Fibroblast of lung (primary cell): ENCODE results near the gene CD300LB. TPM values are rescaled to one million over a fixed set of nuclear protein-coding genes. Genes with fewer than 3 reads are reported as not detected.

Experiments used
- DNase-seq, 2 donors: peaks; one replicate each; pipeline versions ENCODE4 v3.0.0 to v3.0.0-alpha.2; 2010; ENCODE audit warnings: low read depth in 2 of 2
- H2AFZ ChIP-seq: 2 replicates; pipeline ENCODE4 v1.5.1; 2012; ENCODE audit warnings: low read length, control low read depth, inconsistent platforms
- H3K27ac ChIP-seq: 2 replicates; pipeline ENCODE4 v1.5.1; 2011; ENCODE audit warnings: low read length, control low read depth; ENCODE audit not compliant: insufficient read depth
- H3K27me3 ChIP-seq: 2 replicates; pipeline ENCODE4 v1.5.1; 2011; ENCODE audit warnings: mild to moderate bottlenecking, low read length; ENCODE audit not compliant: control insufficient read depth, insufficient read depth
- H3K36me3 ChIP-seq: 2 replicates; pipeline ENCODE4 v1.5.1; 2011; ENCODE audit warnings: low read length; ENCODE audit not compliant: control insufficient read depth, insufficient read depth
- H3K4me1 ChIP-seq: 2 replicates; pipeline ENCODE4 v1.5.1; 2011; ENCODE audit warnings: low read length; ENCODE audit not compliant: control insufficient read depth, insufficient read depth; ENCODE audit errors: extremely low read depth
- H3K4me2 ChIP-seq: 2 replicates; pipeline ENCODE4 v1.5.1; 2011; ENCODE audit warnings: low read length, control low read depth; ENCODE audit not compliant: insufficient read depth; ENCODE audit errors: extremely low read depth
- H3K4me3 ChIP-seq, 4 experiments: fragments of 200-600 bp in 1 of 4; sonication (generic) in 1 of 4; replicated peaks in 1 of 4; 2 replicates each; pipeline ENCODE4 v1.5.1; 2011 to 2016; ENCODE audit warnings: low read length in 4 of 4, low read depth in 3 of 4, mild to moderate bottlenecking in 3 of 4, control low read depth in 2 of 4, inconsistent platforms in 1 of 4, mixed read lengths in 1 of 4; ENCODE audit not compliant: insufficient read depth in 1 of 4; ENCODE audit errors: control extremely low read depth in 1 of 4
- H3K79me2 ChIP-seq: 2 replicates; pipeline ENCODE4 v1.5.1; 2012; ENCODE audit warnings: mild to moderate bottlenecking, low read length, inconsistent platforms; ENCODE audit not compliant: control insufficient read depth, insufficient read depth
- H3K9ac ChIP-seq: 2 replicates; pipeline ENCODE4 v1.5.1; 2011; ENCODE audit warnings: mild to moderate bottlenecking, low read length, control low read depth; ENCODE audit not compliant: insufficient read depth
- H3K9me3 ChIP-seq: 2 replicates; pipeline ENCODE4 v1.5.1; 2012; ENCODE audit warnings: low read depth, low read length; ENCODE audit not compliant: control insufficient read depth, insufficient read depth
- H4K20me1 ChIP-seq: 2 replicates; pipeline ENCODE4 v1.5.1; 2011; ENCODE audit warnings: low read length; ENCODE audit not compliant: control insufficient read depth, insufficient read depth; ENCODE audit errors: extremely low read depth
- CTCF ChIP-seq, 2 donors: IDR thresholded peaks in 1 of 2; conservative IDR thresholded peaks in 1 of 2; 1 replicate in 1 of 2; 2 replicates in 1 of 2; pipeline ENCODE4 v1.5.1; 2011 to 2012; ENCODE audit warnings: low read length in 2 of 2, control low read depth in 1 of 2, inconsistent platforms in 1 of 2, low read depth in 1 of 2, mild to moderate bottlenecking in 1 of 2
- EZH2 ChIP-seq: IDR thresholded peaks from 2 replicates; pipeline ENCODE4 v1.5.1; 2012; ENCODE audit warnings: low read length, control low read depth, mild to moderate bottlenecking; ENCODE audit errors: missing control alignments
- polyA plus RNA-seq, 2 donors: library from polyadenylated mRNA; depleted of rRNA in 1 of 2; stranded (reverse) in 1 of 2; unstranded in 1 of 2; fragments of >200 nt; gene quantifications; 2 replicates each; pipeline ENCODE4 v1.2.1, GENCODE V29; 2011 to 2012; ENCODE audit warnings: missing spikeins in 1 of 2
- total RNA-seq: library from RNA; depleted of rRNA; stranded (reverse); fragments of >200 nt; gene quantifications from 2 replicates; pipeline ENCODE4 v1.2.1, GENCODE V29; 2014

Gene CD300LB
- total and polyA plus RNA-seq, 2 donors (not counting 1 experiment from before 2014, with no cell fraction given), result not detected

GRCh38 chr17:74475189-74475588 lies 56.1 kb downstream of the CD300LB start:
- Histone ChIP-seq H3K4me3 (no peak overlapping the region), H3K4me2 (no peak overlapping the region), H2AFZ (no peak overlapping the region), H3K27ac (no peak overlapping the region), H4K20me1 (no peaks in the 10 kb centered on the region), H3K79me2 (no peaks in the 10 kb centered on the region), H3K9ac (no peak overlapping the region), H3K27me3 (no peaks in the 10 kb centered on the region), H3K4me1 (no peaks in the 10 kb centered on the region), H3K36me3 (no peaks in the 10 kb centered on the region), H3K9me3 (no peaks in the 10 kb centered on the region)
- no peak for DNase-seq
- TF ChIP-seq CTCF (conservative IDR thresholded peaks at IDR 0.05 in 1 of 2, IDR thresholded peaks at IDR 0.05 in 1 of 2; ENCODE audit: low read depth in 1 of 2, low read length in 2 of 2), result no peak
- no peak for TF ChIP-seq EZH2

DNA sequence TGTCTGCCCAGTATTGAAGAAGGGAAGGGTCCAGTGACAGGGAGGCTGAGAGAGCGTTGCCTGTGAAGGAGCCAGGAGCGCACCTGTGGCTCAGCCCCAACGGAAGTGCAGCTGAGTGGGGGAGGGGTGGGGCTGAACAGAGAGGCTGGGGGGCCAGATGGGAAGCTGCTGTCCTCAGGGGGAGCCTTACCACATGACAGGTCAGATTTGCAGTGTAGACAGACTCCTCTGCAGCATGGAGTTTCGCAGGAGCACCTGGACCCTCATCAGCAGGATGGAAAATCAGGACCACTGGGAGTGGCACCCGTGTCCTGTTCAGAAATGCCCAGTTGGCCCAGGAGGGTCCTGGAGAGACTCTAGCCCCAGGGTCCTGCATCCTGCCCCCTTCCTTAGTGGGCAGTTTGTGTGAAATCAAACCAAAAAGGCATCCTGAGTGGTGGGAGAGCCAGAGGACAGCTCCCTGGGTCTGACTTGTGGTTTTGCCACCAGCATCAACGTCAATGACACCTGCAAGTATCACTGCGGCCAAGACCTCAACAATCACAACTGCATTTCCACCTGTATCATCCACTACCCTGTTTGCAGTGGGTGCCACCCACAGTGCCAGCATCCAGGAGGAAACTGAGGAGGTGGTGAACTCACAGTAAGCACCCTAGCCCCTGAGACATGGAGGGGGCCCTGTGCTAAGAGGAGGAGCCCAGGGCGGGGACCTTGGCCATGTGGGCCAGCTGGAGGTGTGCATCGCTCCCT lies 57.1 kb downstream of the CD300LB start:
- no peak overlapping the region for H3K4me2 ChIP-seq
- no peak overlapping the region for H2AFZ ChIP-seq
- TF ChIP-seq CTCF (conservative IDR thresholded peaks at IDR 0.05 in 1 of 2, IDR thresholded peaks at IDR 0.05 in 1 of 2; ENCODE audit: low read depth in 1 of 2, low read length in 2 of 2) (no peak), EZH2 (no peak)
- no peak overlapping the region for H3K9ac ChIP-seq
- DNase-seq, result no peak
- no peaks in the 10 kb centered on the region for H3K4me1 ChIP-seq
- H3K4me3 ChIP-seq, result no peak overlapping the region
- H4K20me1 ChIP-seq, result no peaks in the 10 kb centered on the region
- H3K36me3 ChIP-seq, result no peaks in the 10 kb centered on the region
- H3K27ac ChIP-seq, result no peak overlapping the region
- H3K79me2 ChIP-seq, result no peaks in the 10 kb centered on the region
- no peaks in the 10 kb centered on the region for H3K9me3 ChIP-seq
- H3K27me3 ChIP-seq, result no peaks in the 10 kb centered on the region

GRCh38 chr17:74473294-74473693 lies 58.0 kb downstream of the CD300LB start:
- no peak for DNase-seq
- Histone ChIP-seq H3K4me3 (no peak overlapping the region), H3K27me3 (no peaks in the 10 kb centered on the region), H3K4me1 (no peaks in the 10 kb centered on the region), H3K27ac (no peak overlapping the region), H2AFZ (no peak overlapping the region), H3K9ac (no peak overlapping the region), H3K36me3 (no peaks in the 10 kb centered on the region), H3K9me3 (no peaks in the 10 kb centered on the region), H3K79me2 (no peaks in the 10 kb centered on the region), H4K20me1 (no peaks in the 10 kb centered on the region), H3K4me2 (no peak overlapping the region)
- TF ChIP-seq EZH2, result no peak
- TF ChIP-seq CTCF (conservative IDR thresholded peaks at IDR 0.05 in 1 of 2, IDR thresholded peaks at IDR 0.05 in 1 of 2; ENCODE audit: low read depth in 1 of 2, low read length in 2 of 2), result no peak
